Neural progenitor cell (in vitro differentiated cells): ENCODE data around the gene AMZ2. TPM values are rescaled to one million over a fixed set of nuclear protein-coding genes. Genes with fewer than 3 reads are reported as not detected.
"Not testable (repeated sequence)": the region's sequence is repeated elsewhere in the genome, so short reads cannot be mapped to it uniquely, and the experiment has no call there.

Source experiments
- DNase-seq: peaks from one replicate; pipeline ENCODE4 v3.0.0-alpha.2; 2016; ENCODE audit warnings: low spot score
- H2AFZ ChIP-seq: fragments of 200-600 bp; sonication (generic); replicated peaks from 2 replicates; pipeline ENCODE4 v1.6.1; 2016; ENCODE audit warnings: antibody characterized with exemption
- H3F3A ChIP-seq: fragments of 200-600 bp; sonication (generic); 2 replicates; pipeline ENCODE4 v1.6.1; 2016; ENCODE audit warnings: antibody characterized with exemption, low read depth
- H3K27ac ChIP-seq: fragments of 200-600 bp; sonication (generic); 2 replicates; pipeline ENCODE4 v1.5.1; 2016; ENCODE audit warnings: mild to moderate bottlenecking
- H3K27me3 ChIP-seq: fragments of 200-600 bp; sonication (generic); 2 replicates; pipeline ENCODE4 v1.6.1; 2016; ENCODE audit warnings: mild to moderate bottlenecking, moderate library complexity
- H3K36me3 ChIP-seq: fragments of 200-600 bp; sonication (generic); 2 replicates; pipeline ENCODE4 v1.5.1; 2016
- H3K4me1 ChIP-seq: fragments of 200-600 bp; sonication (generic); 2 replicates; pipeline ENCODE4 v1.6.1; 2016; ENCODE audit warnings: mixed run types
- H3K4me2 ChIP-seq: fragments of 200-600 bp; sonication (generic); 2 replicates; pipeline ENCODE4 v1.6.1; 2016
- H3K4me3 ChIP-seq: fragments of 200-600 bp; sonication (generic); 2 replicates; pipeline ENCODE4 v1.5.1; 2016
- H3K79me2 ChIP-seq: fragments of 200-600 bp; sonication (generic); 2 replicates; pipeline ENCODE4 v1.6.1; 2016; ENCODE audit warnings: low read depth
- H3K9ac ChIP-seq: fragments of 200-600 bp; sonication (generic); 2 replicates; pipeline ENCODE4 v1.6.1; 2016
- H3K9me3 ChIP-seq: fragments of 200-600 bp; sonication (generic); 2 replicates; pipeline ENCODE4 v1.5.1; 2016; ENCODE audit warnings: low read depth
- H4K20me1 ChIP-seq: fragments of 200-600 bp; sonication (generic); 2 replicates; pipeline ENCODE4 v1.6.1; 2016; ENCODE audit warnings: low read depth
- H3K27ac Mint-ChIP-seq: 3 replicates; pipeline ENCODE4 v1.8.0; 2021; ENCODE audit warnings: mixed read lengths
- H3K27me3 Mint-ChIP-seq: 2 replicates; pipeline ENCODE4 v1.8.0; 2022; ENCODE audit warnings: low read depth, mild to moderate bottlenecking, inconsistent platforms, moderate library complexity, mixed read lengths; ENCODE audit not compliant: insufficient read depth
- H3K36me3 Mint-ChIP-seq: 3 replicates; pipeline ENCODE4 v1.8.0; 2021; ENCODE audit warnings: mixed read lengths
- H3K4me1 Mint-ChIP-seq: 3 replicates; pipeline ENCODE4 v1.8.0; 2021; ENCODE audit warnings: mixed read lengths
- H3K4me3 Mint-ChIP-seq: 3 replicates; pipeline ENCODE4 v1.8.0; 2021; ENCODE audit warnings: mild to moderate bottlenecking, moderate library complexity, mixed read lengths
- H3K9me3 Mint-ChIP-seq: 3 replicates; pipeline ENCODE4 v1.8.0; 2020; ENCODE audit warnings: mixed read lengths
- CTCF ChIP-seq: fragments of 200-600 bp; sonication (generic); IDR thresholded peaks from 2 replicates; pipeline ENCODE4 v1.5.1; 2017; ENCODE audit warnings: antibody characterized with exemption, mild to moderate bottlenecking
- EZH2 ChIP-seq: fragments of 200-600 bp; sonication (generic); IDR thresholded peaks from 2 replicates; pipeline ENCODE4 v1.6.1; 2017; ENCODE audit warnings: antibody characterized with exemption, mild to moderate bottlenecking, moderate library complexity
- EZH2phosphoT487 ChIP-seq: fragments of 200-600 bp; sonication (generic); IDR thresholded peaks from 2 replicates; pipeline ENCODE4 v1.6.1; 2017; ENCODE audit warnings: antibody characterized with exemption
- total RNA-seq: library from RNA; depleted of rRNA; stranded (reverse); fragments of >200 nt; gene quantifications from 2 replicates; pipeline ENCODE4 v1.2.3, GENCODE V29; 2015; ENCODE audit warnings: low replicate concordance

Gene AMZ2
- total RNA-seq, 1 donor from 2014 or later, result 150 TPM

GRCh38 chr17:68200689-68201417, 47.0 kb upstream of the AMZ2 start:
- Histone ChIP-seq H3K36me3 (no peaks in the 10 kb centered on the region), H3K27me3 (peaks cover 93% of the 10 kb centered on the region), H3K4me3 (peak overlapping the region; percentile 22), H3K9me3 (no peaks in the 10 kb centered on the region), H3K9ac (no peak overlapping the region), H3K4me1 (peaks cover 9% of the 10 kb centered on the region), H3K27ac (no peak overlapping the region), H2AFZ (no peak overlapping the region), H3F3A (peaks cover 11% of the 10 kb centered on the region), H4K20me1 (peaks cover 38% of the 10 kb centered on the region), H3K4me2 (peak overlapping the region; percentile 61), H3K79me2 (no peaks in the 10 kb centered on the region)
- H3K36me3 Mint-ChIP-seq, result no peaks in the 10 kb centered on the region
- TF ChIP-seq EZH2phosphoT487 (no peak), CTCF (peak; percentile 79)
- peaks cover 11% of the 10 kb centered on the region for H3K4me1 Mint-ChIP-seq
- H3K27me3 Mint-ChIP-seq, result peaks cover 60% of the 10 kb centered on the region
- H3K9me3 Mint-ChIP-seq, result no peaks in the 10 kb centered on the region
- peak overlapping the region; percentile 68 for H3K4me3 Mint-ChIP-seq
- no peak overlapping the region for H3K27ac Mint-ChIP-seq
- DNase-seq, result peak; percentile 91

GRCh38 chr17:68201418-68201771, 46.4 kb upstream of the AMZ2 start:
- not testable (repeated sequence) for H3K9ac ChIP-seq, H3K27ac ChIP-seq, H3K4me3 Mint-ChIP-seq, DNase-seq, H3K9me3 ChIP-seq, H3K4me1 ChIP-seq, H3K36me3 ChIP-seq, H2AFZ ChIP-seq, H3K36me3 Mint-ChIP-seq, H3K9me3 Mint-ChIP-seq, H3K27ac Mint-ChIP-seq, H3K4me2 ChIP-seq, H3K4me3 ChIP-seq, H3K79me2 ChIP-seq
- peaks cover 37% of the 10 kb centered on the region for H4K20me1 ChIP-seq
- Mint-ChIP-seq H3K27me3 (peaks cover 56% of the 10 kb centered on the region), H3K4me1 (peaks cover 13% of the 10 kb centered on the region)
- peaks cover 87% of the 10 kb centered on the region for H3K27me3 ChIP-seq
- peaks cover 11% of the 10 kb centered on the region for H3F3A ChIP-seq

- H2AFZ ChIP-seq, H3K4me1 ChIP-seq, H3K9ac ChIP-seq, H3K27ac ChIP-seq, H3K9me3 ChIP-seq, H3K9me3 Mint-ChIP-seq, H3K4me3 ChIP-seq, H3K4me2 ChIP-seq, DNase-seq, H3K27ac Mint-ChIP-seq, H3K36me3 Mint-ChIP-seq, H3K36me3 ChIP-seq, H3K4me3 Mint-ChIP-seq: not testable (repeated sequence)
- peaks cover 11% of the 10 kb centered on the region for H3K79me2 ChIP-seq
- peaks cover 11% of the 10 kb centered on the region for H3F3A ChIP-seq
- Mint-ChIP-seq H3K27me3 (peaks cover 54% of the 10 kb centered on the region), H3K4me1 (peaks cover 20% of the 10 kb centered on the region)
- peaks cover 30% of the 10 kb centered on the region for H4K20me1 ChIP-seq
- peaks cover 78% of the 10 kb centered on the region for H3K27me3 ChIP-seq
Measured at GRCh38 chr17:68202321-68202720, 45.5 kb upstream of the AMZ2 start.

GRCh38 chr17:68204736-68205135, 43.1 kb upstream of the AMZ2 start:
- H3K4me3 ChIP-seq, result peak overlapping the region; percentile 90
- H3K27me3 Mint-ChIP-seq, result peaks cover 39% of the 10 kb centered on the region
- peaks cover 14% of the 10 kb centered on the region for H3K79me2 ChIP-seq
- H3K4me2 ChIP-seq, result peak overlapping the region; percentile 99
- peaks cover 10% of the 10 kb centered on the region for H4K20me1 ChIP-seq
- H3K36me3 Mint-ChIP-seq, result peaks cover 8% of the 10 kb centered on the region
- no peaks in the 10 kb centered on the region for H3K36me3 ChIP-seq
- H3F3A ChIP-seq, result peaks cover 7% of the 10 kb centered on the region
- peak overlapping the region; percentile 93 for H3K4me3 Mint-ChIP-seq
- no peaks in the 10 kb centered on the region for H3K4me1 ChIP-seq
- no peak overlapping the region for H3K9ac ChIP-seq
- no peaks in the 10 kb centered on the region for H3K9me3 ChIP-seq
- H3K27me3 ChIP-seq, result peaks cover 54% of the 10 kb centered on the region
- no peak for DNase-seq
- H3K9me3 Mint-ChIP-seq, result no peaks in the 10 kb centered on the region
- H3K4me1 Mint-ChIP-seq, result peaks cover 23% of the 10 kb centered on the region
- TF ChIP-seq EZH2phosphoT487, result no peak
- peak overlapping the region; percentile 74 for H2AFZ ChIP-seq
- H3K27ac ChIP-seq, result no peak overlapping the region
- no peak overlapping the region for H3K27ac Mint-ChIP-seq

GRCh38 chr17:68205251-68205807, 42.5 kb upstream of the AMZ2 start:
- peaks cover 33% of the 10 kb centered on the region for H3K27me3 Mint-ChIP-seq
- peak; percentile 96 for DNase-seq
- H3K9me3 Mint-ChIP-seq, result no peaks in the 10 kb centered on the region
- H3K4me2 ChIP-seq, result peak overlapping the region; percentile 99
- peaks cover 4% of the 10 kb centered on the region for H4K20me1 ChIP-seq
- H3K9ac ChIP-seq, result peak overlapping the region; percentile 19
- peaks cover under 1% of the 10 kb centered on the region for H3F3A ChIP-seq
- H3K9me3 ChIP-seq, result no peaks in the 10 kb centered on the region
- peak overlapping the region; percentile 93 for H3K4me3 Mint-ChIP-seq
- peak overlapping the region; percentile 74 for H2AFZ ChIP-seq
- H3K27me3 ChIP-seq, result peaks cover 48% of the 10 kb centered on the region
- H3K4me1 Mint-ChIP-seq, result peaks cover 17% of the 10 kb centered on the region
- H3K4me1 ChIP-seq, result no peaks in the 10 kb centered on the region
- H3K27ac Mint-ChIP-seq, result peak overlapping the region; percentile 60
- TF ChIP-seq EZH2phosphoT487, result no peak
- TF ChIP-seq EZH2, result peak; percentile 58
- TF ChIP-seq CTCF, result peak; percentile 78
- H3K4me3 ChIP-seq, result peak overlapping the region; percentile 90
- peaks cover 5% of the 10 kb centered on the region for H3K36me3 ChIP-seq
- H3K36me3 Mint-ChIP-seq, result peaks cover 12% of the 10 kb centered on the region
- H3K79me2 ChIP-seq, result peaks cover 14% of the 10 kb centered on the region
- peak overlapping the region; percentile 50 for H3K27ac ChIP-seq
